HepG2 (cell line): Measurements from ENCODE around the gene HSD11B2. TPM values are rescaled to one million over a fixed set of nuclear protein-coding genes. Genes with fewer than 3 reads are reported as not detected.

Source experiments
- ARHGAP35 ChIP-seq: sonication (generic); formaldehyde crosslinking; IDR thresholded peaks from 2 replicates; pipeline ENCODE4 v1.9.0; 2022; ENCODE audit warnings: mild to moderate bottlenecking, inconsistent platforms, moderate library complexity, missing genetic modification reagents, borderline replicate concordance
- FOXA1 ChIP-seq, 2 experiments: fragments of 450-650 bp in 1 of 2; sonication (generic) in 1 of 2; formaldehyde crosslinking in 1 of 2; IDR thresholded peaks; 2 replicates each; pipeline versions ENCODE4 v1.4.0 to v1.6.1; 2016 to 2020; ENCODE audit warnings: missing genetic modification reagents in 1 of 2
- NFKB2 ChIP-seq: sonication (generic); formaldehyde crosslinking; IDR thresholded peaks from 2 replicates; pipeline ENCODE4 v1.4.0; 2020; ENCODE audit warnings: missing genetic modification reagents, borderline replicate concordance
- PRPF4 ChIP-seq: fragments of 200-400 bp; formaldehyde crosslinking; IDR thresholded peaks from 2 replicates; pipeline ENCODE4 v1.6.1; 2016; ENCODE audit warnings: low read length, low read depth; ENCODE audit not compliant: poor library complexity, severe bottlenecking
- SAP130 ChIP-seq: IDR thresholded peaks from 2 replicates; pipeline ENCODE4 v1.6.1; 2016; ENCODE audit warnings: low read depth
- SATB2 ChIP-seq: sonication (generic); formaldehyde crosslinking; IDR thresholded peaks from 2 replicates; pipeline ENCODE4 v1.5.0; 2020; ENCODE audit warnings: missing genetic modification reagents
- SPEN ChIP-seq: sonication (generic); formaldehyde crosslinking; IDR thresholded peaks from 2 replicates; pipeline ENCODE4 v1.5.1; 2020; ENCODE audit warnings: low read depth, mild to moderate bottlenecking, missing genetic modification reagents
- XBP1 ChIP-seq: sonication (generic); formaldehyde crosslinking; IDR thresholded peaks from 2 replicates; pipeline ENCODE4 v1.5.0; 2020; ENCODE audit warnings: missing genetic modification reagents
- ZNF253 ChIP-seq: sonication (generic); formaldehyde crosslinking; IDR thresholded peaks from 2 replicates; pipeline ENCODE4 v1.8.0; 2022; ENCODE audit warnings: mild to moderate bottlenecking, missing genetic modification reagents, borderline replicate concordance
- ZNF7 ChIP-seq: IDR thresholded peaks from 2 replicates; pipeline ENCODE4 v1.6.1; 2016; ENCODE audit warnings: missing biosample characterization, missing genetic modification reagents
- polyA plus RNA-seq, 8 experiments: library from polyadenylated mRNA; depleted of rRNA in 3 of 8; stranded (reverse) in 7 of 8; unstranded in 1 of 8; fragments of >200 nt; fragmentation: Illumina TruSeq in 4 of 8; extraction: Trizol in 4 of 8; gene quantifications; 2 replicates each; pipeline versions ENCODE4 v1.2.1 to v1.2.3, GENCODE V29; 2011 to 2016; ENCODE audit warnings: low read depth in 4 of 8, missing spikeins in 1 of 8, mixed read lengths in 1 of 8; ENCODE audit not compliant: insufficient read depth in 1 of 8
- total RNA-seq, 5 experiments: library from RNA; depleted of rRNA; stranded (reverse); fragments of >200 nt; fragmentation: Illumina TruSeq; extraction: Trizol; gene quantifications; 2 replicates each; pipeline ENCODE4 v1.2.3, GENCODE V29; 2016; ENCODE audit warnings: low read depth in 1 of 5
- TF ChIP-seq, protein P1 (sequence below): sonication (generic); formaldehyde crosslinking; IDR thresholded peaks from 2 replicates; pipeline ENCODE4 v1.5.1; 2020; ENCODE audit warnings: missing genetic modification reagents, mild to moderate bottlenecking, borderline replicate concordance
- TF ChIP-seq, protein P2 (sequence below): sonication (generic); formaldehyde crosslinking; IDR thresholded peaks from 2 replicates; pipeline ENCODE4 v1.8.1; 2022; ENCODE audit warnings: mild to moderate bottlenecking, missing genetic modification reagents
- TF ChIP-seq, protein P3 (sequence below): sonication (generic); formaldehyde crosslinking; IDR thresholded peaks from 2 replicates; pipeline ENCODE4 v1.8.0; 2022; ENCODE audit warnings: missing genetic modification reagents, mild to moderate bottlenecking, inconsistent platforms, borderline replicate concordance
- TF ChIP-seq, protein P4 (sequence below), 2 experiments: sonication (generic) in 1 of 2; formaldehyde crosslinking in 1 of 2; IDR thresholded peaks; 2 replicates each; pipeline versions ENCODE4 v1.6.1 to v1.9.0; 2014 to 2022; ENCODE audit warnings: antibody characterized with exemption in 1 of 2, borderline replicate concordance in 1 of 2, inconsistent platforms in 1 of 2, low read depth in 1 of 2, missing genetic modification reagents in 1 of 2
- TF ChIP-seq, protein P5 (sequence below): sonication (generic); formaldehyde crosslinking; IDR thresholded peaks from 2 replicates; pipeline ENCODE4 v1.8.0; 2022; ENCODE audit warnings: mild to moderate bottlenecking, missing genetic modification reagents

HSD11B2 gene
- total and polyA plus RNA-seq, 2 of the 13 experiments (the other 11 are each of a cell fraction or from before 2014, with no cell fraction given), result 8.9 to 13.6 TPM

DNA sequence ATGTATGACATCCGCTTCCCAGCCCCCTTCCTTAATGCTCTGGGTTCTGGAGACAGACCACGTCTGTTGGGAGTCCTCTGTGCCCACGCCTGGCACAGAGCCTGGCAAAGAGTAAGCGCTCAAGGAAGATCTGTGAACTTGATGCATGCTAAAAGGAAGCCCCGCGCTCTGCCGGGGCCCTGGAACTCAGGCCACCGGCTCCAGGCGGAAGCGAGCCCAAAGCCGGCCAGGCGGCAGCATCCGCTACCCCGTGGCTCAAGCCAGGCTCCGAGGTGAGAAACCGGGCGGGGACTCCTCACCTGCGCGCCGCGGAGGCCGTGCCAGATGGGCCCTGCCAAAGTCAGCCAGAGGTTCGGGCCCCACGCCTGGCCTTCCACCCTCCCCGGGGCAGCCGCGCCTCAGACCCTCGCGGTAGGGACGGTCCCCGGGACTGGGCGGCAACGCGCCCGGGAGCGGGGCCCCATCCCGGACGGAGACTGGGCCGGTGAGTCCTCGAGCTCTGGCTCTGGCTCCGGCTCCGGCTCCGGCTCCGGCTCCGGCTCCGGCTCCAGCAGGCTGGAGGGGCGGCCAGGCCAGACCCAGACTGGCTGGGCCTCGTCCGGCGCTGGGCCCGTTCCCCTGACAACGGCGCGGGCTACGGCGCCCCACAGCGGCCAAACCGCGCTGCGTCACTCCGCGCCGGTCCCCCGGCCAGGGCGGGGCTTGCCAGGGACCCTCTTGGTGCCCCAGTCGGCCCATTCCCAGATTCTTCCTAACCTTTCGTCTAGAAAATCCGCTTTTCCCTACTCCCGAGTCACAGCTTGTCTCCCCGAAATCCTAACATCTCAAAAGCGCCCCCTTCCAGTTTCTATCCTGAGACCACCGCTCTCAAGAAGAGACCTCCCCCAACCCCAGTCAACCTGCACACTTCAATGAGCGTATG is 14.8 kb upstream of the HSD11B2 start, which contains the start of gene ZDHHC1 (continued):
- TF ChIP-seq NFKB2 (CRISPR knock-in tag) (peak; percentile 86; the same call in 1 of the 2 replicates), SAP130 (CRISPR knock-in tag) (peak; percentile 83), ZNF7 (no peak), XBP1 (CRISPR knock-in tag) (no peak), PRPF4 (no peak), SPEN (CRISPR knock-in tag) (peak; percentile 88), ZNF253 (CRISPR knock-in tag) (no peak), SATB2 (0 out of 2 replicates have a peak, but pooled peaks have one; percentile 82), ARHGAP35 (CRISPR knock-in tag) (0 out of 2 replicates have a peak, but pooled peaks have one; percentile 49), FOXA1 (IDR thresholded peaks at IDR 0.05) (no peak), FOXA1 (CRISPR knock-in tag; IDR thresholded peaks at IDR 0.05) (no peak)
- TF ChIP-seq, protein P1, sequence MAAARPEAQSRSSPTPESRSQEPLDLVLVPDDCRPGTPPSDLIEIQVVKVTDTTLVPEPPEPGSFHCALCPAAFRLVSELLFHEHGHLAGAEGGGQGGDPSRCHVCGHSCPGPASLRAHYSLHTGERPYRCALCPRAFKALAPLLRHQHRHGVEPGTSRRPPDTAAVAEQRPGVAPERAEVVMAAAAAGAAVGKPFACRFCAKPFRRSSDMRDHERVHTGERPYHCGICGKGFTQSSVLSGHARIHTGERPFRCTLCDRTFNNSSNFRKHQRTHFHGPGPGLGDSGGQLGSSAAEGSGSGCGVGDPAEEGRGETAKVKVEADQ (CRISPR knock-in tag), result no peak; the same call in 1 of the 2 replicates
- TF ChIP-seq, protein P2, sequence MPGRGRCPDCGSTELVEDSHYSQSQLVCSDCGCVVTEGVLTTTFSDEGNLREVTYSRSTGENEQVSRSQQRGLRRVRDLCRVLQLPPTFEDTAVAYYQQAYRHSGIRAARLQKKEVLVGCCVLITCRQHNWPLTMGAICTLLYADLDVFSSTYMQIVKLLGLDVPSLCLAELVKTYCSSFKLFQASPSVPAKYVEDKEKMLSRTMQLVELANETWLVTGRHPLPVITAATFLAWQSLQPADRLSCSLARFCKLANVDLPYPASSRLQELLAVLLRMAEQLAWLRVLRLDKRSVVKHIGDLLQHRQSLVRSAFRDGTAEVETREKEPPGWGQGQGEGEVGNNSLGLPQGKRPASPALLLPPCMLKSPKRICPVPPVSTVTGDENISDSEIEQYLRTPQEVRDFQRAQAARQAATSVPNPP (CRISPR knock-in tag), result no peak
- TF ChIP-seq, protein P3, sequence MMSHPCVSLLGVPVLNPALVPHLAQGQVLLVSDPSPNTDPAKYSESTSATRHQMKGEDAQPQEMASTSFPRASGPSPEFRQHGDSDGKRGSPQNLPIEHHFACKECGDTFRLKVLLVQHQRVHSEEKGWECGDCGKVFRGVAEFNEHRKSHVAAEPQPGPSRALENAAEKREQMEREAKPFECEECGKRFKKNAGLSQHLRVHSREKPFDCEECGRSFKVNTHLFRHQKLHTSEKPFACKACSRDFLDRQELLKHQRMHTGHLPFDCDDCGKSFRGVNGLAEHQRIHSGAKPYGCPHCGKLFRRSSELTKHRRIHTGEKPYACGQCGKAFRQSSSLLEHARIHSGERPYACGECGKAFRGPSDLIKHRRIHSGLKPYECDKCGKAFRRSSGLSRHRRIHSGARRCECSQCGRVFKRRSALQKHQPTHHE (CRISPR knock-in tag), result no peak
- TF ChIP-seq, protein P4, sequence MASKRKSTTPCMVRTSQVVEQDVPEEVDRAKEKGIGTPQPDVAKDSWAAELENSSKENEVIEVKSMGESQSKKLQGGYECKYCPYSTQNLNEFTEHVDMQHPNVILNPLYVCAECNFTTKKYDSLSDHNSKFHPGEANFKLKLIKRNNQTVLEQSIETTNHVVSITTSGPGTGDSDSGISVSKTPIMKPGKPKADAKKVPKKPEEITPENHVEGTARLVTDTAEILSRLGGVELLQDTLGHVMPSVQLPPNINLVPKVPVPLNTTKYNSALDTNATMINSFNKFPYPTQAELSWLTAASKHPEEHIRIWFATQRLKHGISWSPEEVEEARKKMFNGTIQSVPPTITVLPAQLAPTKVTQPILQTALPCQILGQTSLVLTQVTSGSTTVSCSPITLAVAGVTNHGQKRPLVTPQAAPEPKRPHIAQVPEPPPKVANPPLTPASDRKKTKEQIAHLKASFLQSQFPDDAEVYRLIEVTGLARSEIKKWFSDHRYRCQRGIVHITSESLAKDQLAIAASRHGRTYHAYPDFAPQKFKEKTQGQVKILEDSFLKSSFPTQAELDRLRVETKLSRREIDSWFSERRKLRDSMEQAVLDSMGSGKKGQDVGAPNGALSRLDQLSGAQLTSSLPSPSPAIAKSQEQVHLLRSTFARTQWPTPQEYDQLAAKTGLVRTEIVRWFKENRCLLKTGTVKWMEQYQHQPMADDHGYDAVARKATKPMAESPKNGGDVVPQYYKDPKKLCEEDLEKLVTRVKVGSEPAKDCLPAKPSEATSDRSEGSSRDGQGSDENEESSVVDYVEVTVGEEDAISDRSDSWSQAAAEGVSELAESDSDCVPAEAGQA (IDR thresholded peaks at IDR 0.05; ENCODE audit: low read depth), result no peak
- TF ChIP-seq, protein P4 (CRISPR knock-in tag; IDR thresholded peaks at IDR 0.05; ENCODE audit: borderline replicate concordance), result peak; percentile 94
- TF ChIP-seq, protein P5, sequence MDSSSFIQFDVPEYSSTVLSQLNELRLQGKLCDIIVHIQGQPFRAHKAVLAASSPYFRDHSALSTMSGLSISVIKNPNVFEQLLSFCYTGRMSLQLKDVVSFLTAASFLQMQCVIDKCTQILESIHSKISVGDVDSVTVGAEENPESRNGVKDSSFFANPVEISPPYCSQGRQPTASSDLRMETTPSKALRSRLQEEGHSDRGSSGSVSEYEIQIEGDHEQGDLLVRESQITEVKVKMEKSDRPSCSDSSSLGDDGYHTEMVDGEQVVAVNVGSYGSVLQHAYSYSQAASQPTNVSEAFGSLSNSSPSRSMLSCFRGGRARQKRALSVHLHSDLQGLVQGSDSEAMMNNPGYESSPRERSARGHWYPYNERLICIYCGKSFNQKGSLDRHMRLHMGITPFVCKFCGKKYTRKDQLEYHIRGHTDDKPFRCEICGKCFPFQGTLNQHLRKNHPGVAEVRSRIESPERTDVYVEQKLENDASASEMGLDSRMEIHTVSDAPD (CRISPR knock-in tag), result no peak
